ENCODE measurements around the gene LRCH1.

- TF ChIP-seq, protein P1, sequence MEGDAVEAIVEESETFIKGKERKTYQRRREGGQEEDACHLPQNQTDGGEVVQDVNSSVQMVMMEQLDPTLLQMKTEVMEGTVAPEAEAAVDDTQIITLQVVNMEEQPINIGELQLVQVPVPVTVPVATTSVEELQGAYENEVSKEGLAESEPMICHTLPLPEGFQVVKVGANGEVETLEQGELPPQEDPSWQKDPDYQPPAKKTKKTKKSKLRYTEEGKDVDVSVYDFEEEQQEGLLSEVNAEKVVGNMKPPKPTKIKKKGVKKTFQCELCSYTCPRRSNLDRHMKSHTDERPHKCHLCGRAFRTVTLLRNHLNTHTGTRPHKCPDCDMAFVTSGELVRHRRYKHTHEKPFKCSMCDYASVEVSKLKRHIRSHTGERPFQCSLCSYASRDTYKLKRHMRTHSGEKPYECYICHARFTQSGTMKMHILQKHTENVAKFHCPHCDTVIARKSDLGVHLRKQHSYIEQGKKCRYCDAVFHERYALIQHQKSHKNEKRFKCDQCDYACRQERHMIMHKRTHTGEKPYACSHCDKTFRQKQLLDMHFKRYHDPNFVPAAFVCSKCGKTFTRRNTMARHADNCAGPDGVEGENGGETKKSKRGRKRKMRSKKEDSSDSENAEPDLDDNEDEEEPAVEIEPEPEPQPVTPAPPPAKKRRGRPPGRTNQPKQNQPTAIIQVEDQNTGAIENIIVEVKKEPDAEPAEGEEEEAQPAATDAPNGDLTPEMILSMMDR (IDR thresholded peaks at IDR 0.05) = no peak
- no peak for TF ChIP-seq POLR2A (IDR thresholded peaks at IDR 0.05)
Observed at GRCh38 chr13:46761174-46761573, 208.2 kb downstream of the LRCH1 start.
